HT-29 (cell line): Measurements from ENCODE around the gene FCAMR. TPM values are rescaled to one million over a fixed set of nuclear protein-coding genes. Genes with fewer than 3 reads are reported as not detected.

Experiments used
- DNase-seq: peaks from one replicate; pipeline ENCODE4 v3.0.0-alpha.2; 2015; ENCODE audit warnings: low spot score
- total RNA-seq: library from RNA; depleted of rRNA; stranded (reverse); fragments of >200 nt; shearing (Covaris generic); gene quantifications from 2 replicates; pipeline ENCODE4 v1.2.3, GENCODE V29; 2014

Gene FCAMR
- total RNA-seq, 1 experiment from 2014 or later: 0.03 TPM

- no peak for DNase-seq
These were observed 12.6 kb downstream of the FCAMR start for GRCh38 chr1:206957639-206958038.

- peak; percentile 52 for DNase-seq
These were observed 14.5 kb downstream of the FCAMR start for GRCh38 chr1:206955476-206956451.

- no peak for DNase-seq
These were observed 15.6 kb downstream of the FCAMR start for GRCh38 chr1:206954459-206955342.

- peak; percentile 65 for DNase-seq
These were observed 16.6 kb downstream of the FCAMR start for GRCh38 chr1:206953626-206954025.

- DNase-seq: peak; percentile 36
These were observed 17.1 kb downstream of the FCAMR start for GRCh38 chr1:206953126-206953525.

- DNase-seq: peak; percentile 62
These were observed 18.1 kb downstream of the FCAMR start for GRCh38 chr1:206952171-206952570.

- peak; percentile 70 for DNase-seq
These were observed 18.8 kb downstream of the FCAMR start for GRCh38 chr1:206951318-206952100.

- DNase-seq: no peak
These were observed 20.6 kb downstream of the FCAMR start for GRCh38 chr1:206949641-206950040.

- DNase-seq: no peak
These were observed 21.1 kb downstream of the FCAMR start for GRCh38 chr1:206949208-206949607.

GRCh38 chr1:206947255-206947654 lies 23.0 kb downstream of the FCAMR start:
- DNase-seq: no peak

GRCh38 chr1:206946261-206946660 lies 24.0 kb downstream of the FCAMR start, which contains the start of gene PIGR:
Gene PIGR, minus strand, starts transcription at chr1:206946466. Its CDS starts 5,935 bp downstream, at chr1:206940531.
- DNase-seq: no peak

- DNase-seq: no peak
These were observed 24.5 kb downstream of the FCAMR start for GRCh38 chr1:206945779-206946178.

GRCh38 chr1:206944703-206945102 lies 25.6 kb downstream of the FCAMR start:
- no peak for DNase-seq

GRCh38 chr1:206941766-206942418 lies 28.4 kb downstream of the FCAMR start:
- DNase-seq: peak; percentile 39

GRCh38 chr1:206940588-206940936 lies 29.7 kb downstream of the FCAMR start:
- no peak for DNase-seq

GRCh38 chr1:206939841-206940587 lies 30.2 kb downstream of the FCAMR start:
- no peak for DNase-seq

- no peak for DNase-seq
These were observed 31.1 kb downstream of the FCAMR start for GRCh38 chr1:206939131-206939530.

GRCh38 chr1:206937425-206937824 lies 32.8 kb downstream of the FCAMR start:
- no peak for DNase-seq

- peak; percentile 64 for DNase-seq
These were observed 34.7 kb downstream of the FCAMR start for GRCh38 chr1:206935491-206936067.
